Activated T-cell treated with anti-CD3 and anti-CD28 coated beads for 48 hours (primary cell): ENCODE data around the gene DCAF5.

Experiments used
- DNase-seq: peaks from one replicate; pipeline ENCODE4 v3.0.0-alpha.2; 2020; ENCODE audit warnings: low read depth

Gene DCAF5

GRCh38 chr14:69003626-69004025, 149.3 kb downstream of the DCAF5 start:
- no peak for DNase-seq

- no peak for DNase-seq
These were observed 150.8 kb downstream of the DCAF5 start for GRCh38 chr14:69002069-69002468.

- DNase-seq = no peak
These were observed 151.5 kb downstream of the DCAF5 start for GRCh38 chr14:69001375-69001774.
